B cell (primary cell): ENCODE data around the gene PPFIA1. TPM values are rescaled to one million over a fixed set of nuclear protein-coding genes. Genes with fewer than 3 reads are reported as not detected.

Experiments
- ATAC-seq: fragments of 200-7000 bp; cut with Tn5 transposase; one replicate; pipeline ENCODE4 v1.10.0; 2021; ENCODE audit warnings: low read depth, mild to moderate bottlenecking, moderate number of reproducible peaks, moderate library complexity
- CTCF ChIA-PET: fragments of 350-600 bp; sonication (Branson Sonifier 250); formaldehyde crosslinking; loops from one replicate; lab custom pipeline; 2021; ENCODE audit warnings: antibody characterized with exemption, inconsistent platforms; lab: Charles Lee
- POLR2A ChIA-PET: fragments of 350-600 bp; sonication (Branson Sonifier 250); formaldehyde crosslinking; loops from one replicate; lab custom pipeline; 2021; ENCODE audit warnings: antibody characterized with exemption; lab: Charles Lee
- DNase-seq: peaks from one replicate; pipeline ENCODE4 v3.0.0; 2013
- H2AFZ ChIP-seq: 2 replicates; pipeline ENCODE4 v1.6.1; 2012; ENCODE audit warnings: mild to moderate bottlenecking, low read depth, low read length; ENCODE audit not compliant: insufficient read depth, poor library complexity, severe bottlenecking
- H3K27ac ChIP-seq, 2 donors: 1 replicate in 1 of 2; 2 replicates in 1 of 2; pipeline ENCODE4 v1.5.1; 2012 to 2013; ENCODE audit warnings: low read length in 2 of 2, mild to moderate bottlenecking in 2 of 2, moderate library complexity in 1 of 2
- H3K27me3 ChIP-seq, 4 experiments: fragments of 200-600 bp in 1 of 4; sonication (generic) in 1 of 4; replicated peaks in 1 of 4; 1 replicate in 2 of 4; 2 replicates in 2 of 4; pipeline versions ENCODE4 v1.6.1 to v1.7.0; 2013 to 2016; ENCODE audit warnings: low read length in 3 of 4, mild to moderate bottlenecking in 2 of 4, mixed read lengths in 1 of 4, moderate library complexity in 1 of 4; ENCODE audit not compliant: insufficient read depth in 4 of 4, control insufficient read depth in 3 of 4; ENCODE audit errors: control extremely low read depth in 1 of 4
- H3K36me3 ChIP-seq, 2 experiments: replicated peaks in 1 of 2; 1 replicate in 1 of 2; 2 replicates in 1 of 2; pipeline versions ENCODE4 v1.6.1 to v1.7.1; 2013; ENCODE audit warnings: low read length in 1 of 2; ENCODE audit not compliant: insufficient read depth in 2 of 2, control insufficient read depth in 1 of 2; ENCODE audit errors: control extremely low read depth in 1 of 2, extremely low read depth in 1 of 2
- H3K4me1 ChIP-seq, 2 donors: fragments of 200-600 bp in 1 of 2; sonication (generic) in 1 of 2; 1 replicate in 1 of 2; 2 replicates in 1 of 2; pipeline versions ENCODE4 v1.5.1 to v1.6.1; 2013 to 2017; ENCODE audit warnings: low read length in 2 of 2; ENCODE audit not compliant: control insufficient read depth in 2 of 2, insufficient read depth in 2 of 2
- H3K4me2 ChIP-seq: replicated peaks from 2 replicates; pipeline ENCODE3; 2012; ENCODE audit warnings: mild to moderate bottlenecking, low read depth, low read length; ENCODE audit not compliant: poor library complexity, severe bottlenecking
- H3K4me3 ChIP-seq, 5 experiments: fragments of 200-600 bp in 1 of 5; sonication (generic) in 1 of 5; 1 replicate in 3 of 5; 2 replicates in 2 of 5; pipeline versions ENCODE4 v1.5.1 to v1.7.0; 2011 to 2016; ENCODE audit warnings: low read length in 4 of 5, mild to moderate bottlenecking in 4 of 5, low read depth in 2 of 5, control low read depth in 1 of 5, moderate library complexity in 1 of 5; ENCODE audit not compliant: insufficient read depth in 1 of 5; ENCODE audit errors: control extremely low read depth in 1 of 5, extremely low read depth in 1 of 5
- H3K79me2 ChIP-seq: fragments of 200-600 bp; sonication (generic); one replicate; pipeline ENCODE4 v1.6.0; 2016; ENCODE audit warnings: low read length; ENCODE audit not compliant: control insufficient read depth, insufficient read depth
- H3K9ac ChIP-seq: fragments of 200-600 bp; sonication (generic); 2 replicates; pipeline ENCODE4 v1.6.1; 2017; ENCODE audit warnings: mild to moderate bottlenecking, low read length, moderate library complexity
- H3K9me3 ChIP-seq, 3 donors: one replicate each; pipeline versions ENCODE4 v1.6.1 to v1.7.1; 2013; ENCODE audit warnings: low read length in 2 of 3; ENCODE audit not compliant: control insufficient read depth in 2 of 3, insufficient read depth in 1 of 3; ENCODE audit errors: control extremely low read depth in 1 of 3
- H4K20me1 ChIP-seq: 2 replicates; pipeline ENCODE4 v1.6.0; 2012; ENCODE audit warnings: mild to moderate bottlenecking, low read length; ENCODE audit not compliant: insufficient read depth, control insufficient read depth, poor library complexity, severe bottlenecking
- H3K27ac Mint-ChIP-seq: one replicate; pipeline ENCODE4 v1.8.0; 2021; ENCODE audit warnings: mixed read lengths
- H3K27me3 Mint-ChIP-seq: one replicate; pipeline ENCODE4 v1.8.0; 2021; ENCODE audit warnings: mixed read lengths
- H3K4me1 Mint-ChIP-seq: one replicate; pipeline ENCODE4 v1.8.0; 2021; ENCODE audit warnings: mixed read lengths
- H3K4me3 Mint-ChIP-seq: one replicate; pipeline ENCODE4 v1.8.0; 2021; ENCODE audit warnings: mixed read lengths
- H3K9me3 Mint-ChIP-seq: one replicate; pipeline ENCODE4 v1.8.0; 2022; ENCODE audit warnings: mixed read lengths; ENCODE audit not compliant: insufficient read depth
- CTCF ChIP-seq: fragments of 200-600 bp; IDR thresholded peaks from one replicate; pipeline ENCODE4 v1.8.0; 2022; ENCODE audit warnings: antibody characterized with exemption, mild to moderate bottlenecking
- EZH2 ChIP-seq: IDR thresholded peaks from 2 replicates; pipeline ENCODE4 v1.6.1; 2012; ENCODE audit warnings: borderline replicate concordance, low read depth, mild to moderate bottlenecking, moderate library complexity, low read length; ENCODE audit not compliant: insufficient read depth, poor library complexity, severe bottlenecking
- WGBS: methylation state at CpG from one replicate; pipeline ENCODE4 v1.1.5; 2013; ENCODE audit warnings: missing lambda C conversion rate; ENCODE audit not compliant: insufficient coverage; 5-methylcytosine and 5-hydroxymethylcytosine counted together
- intact Hi-C: fragments of 100-400 bp; cut with micrococcal nuclease; formaldehyde crosslinking; loops from one replicate; pipeline ENCODE4 v1.10.0; 2022
- polyA plus RNA-seq: library from polyadenylated mRNA; depleted of rRNA; stranded (reverse); fragments of >200 nt; gene quantifications from 2 replicates; pipeline ENCODE4 v1.2.3, GENCODE V29; 2012
- total RNA-seq, 2 donors: library from RNA; stranded (reverse); fragments of 120-200 nt in 1 of 2; gene quantifications; 1 replicate in 1 of 2; 2 replicates in 1 of 2; pipeline versions ENCODE4 v1.2.3 to v1.2.4, GENCODE V29; 2013 to 2022

Gene PPFIA1
- total and polyA plus RNA-seq, 2 donors (not counting 1 experiment from before 2014, with no cell fraction given) = 21.8 to 70.4 TPM

GRCh38 chr11:70226967-70227366, 43.5 kb upstream of the PPFIA1 start:
- Mint-ChIP-seq H3K4me1 (no peaks in the 10 kb centered on the region), H3K4me3 (no peak overlapping the region), H3K27me3 (peaks cover 6% of the 10 kb centered on the region), H3K9me3 (no peaks in the 10 kb centered on the region), H3K27ac (no peak overlapping the region)
- no peak for ATAC-seq
- no peak overlapping the region for H3K27ac ChIP-seq
- no peak overlapping the region for H3K9ac ChIP-seq
- TF ChIP-seq EZH2 = no peak
- no peak for TF ChIP-seq CTCF
- no peaks in the 10 kb centered on the region for H4K20me1 ChIP-seq
- no peaks in the 10 kb centered on the region for H3K9me3 ChIP-seq
- no peak for DNase-seq
- ChIA-PET POLR2A (no interaction called here), CTCF (no interaction called here)
- intact Hi-C loops = no loop called here
- no peaks in the 10 kb centered on the region for H3K4me1 ChIP-seq
- no peak overlapping the region for H3K4me3 ChIP-seq
- no peak overlapping the region for H2AFZ ChIP-seq
- 83% methylated on average over 8 of the region's 9 CpGs for WGBS
- H3K4me2 ChIP-seq = no peak overlapping the region
- no peaks in the 10 kb centered on the region for H3K36me3 ChIP-seq
- no peaks in the 10 kb centered on the region for H3K79me2 ChIP-seq
- H3K27me3 ChIP-seq = no peaks in the 10 kb centered on the region

- CTCF ChIA-PET = no interaction called here
Observed at GRCh38 chr11:70229737-70230136, 40.8 kb upstream of the PPFIA1 start.

More at GRCh38 chr11:70229737-70230136, 40.8 kb upstream of the PPFIA1 start:
- Histone ChIP-seq H3K79me2 (no peaks in the 10 kb centered on the region), H2AFZ (no peak overlapping the region), H3K36me3 (no peaks in the 10 kb centered on the region), H3K4me3 (no peak overlapping the region), H4K20me1 (no peaks in the 10 kb centered on the region), H3K4me2 (no peak overlapping the region), H3K9ac (no peak overlapping the region), H3K9me3 (peaks cover 0 to 3% (median 0%) of the 10 kb centered on the region in 3 donors), H3K27me3 (no peaks in the 10 kb centered on the region), H3K4me1 (no peaks in the 10 kb centered on the region), H3K27ac (no peak overlapping the region)
- Mint-ChIP-seq H3K27ac (no peak overlapping the region), H3K27me3 (peaks cover 11% of the 10 kb centered on the region), H3K4me3 (no peak overlapping the region), H3K4me1 (no peaks in the 10 kb centered on the region), H3K9me3 (no peaks in the 10 kb centered on the region)
- ATAC-seq (no peak), DNase-seq (no peak)
- WGBS = 94% methylated on average over 10 of the region's 10 CpGs
- POLR2A ChIA-PET = no interaction called here
- no peak for TF ChIP-seq EZH2
- TF ChIP-seq CTCF = no peak
- intact Hi-C loops = no loop called here
